NT2/D1 (cell line): Measurements from ENCODE around the gene BCAN.

Experiments used
- DNase-seq: peaks from one replicate; pipeline ENCODE4 v3.0.0-alpha.2; 2011; ENCODE audit warnings: low read depth, low spot score
- H3K27me3 ChIP-seq: 2 replicates; pipeline ENCODE4 v1.6.0; 2011; ENCODE audit warnings: mild to moderate bottlenecking; ENCODE audit not compliant: insufficient read length, insufficient read depth
- H3K36me3 ChIP-seq: 2 replicates; pipeline ENCODE4 v1.6.1; 2011; ENCODE audit warnings: mild to moderate bottlenecking, low read length, mixed read lengths; ENCODE audit not compliant: insufficient read depth, insufficient read length
- H3K4me1 ChIP-seq: 2 replicates; pipeline ENCODE4 v1.5.1; 2011; ENCODE audit not compliant: insufficient read depth, insufficient read length
- H3K4me3 ChIP-seq: 2 replicates; pipeline ENCODE4 v1.5.1; 2011; ENCODE audit warnings: low read depth; ENCODE audit not compliant: insufficient read length
- H3K9ac ChIP-seq: 2 replicates; pipeline ENCODE4 v1.6.0; 2011; ENCODE audit warnings: low read depth; ENCODE audit not compliant: insufficient read length
- H3K9me3 ChIP-seq: 2 replicates; pipeline ENCODE4 v1.5.1; 2011; ENCODE audit warnings: mild to moderate bottlenecking, low read length; ENCODE audit not compliant: insufficient read depth
- SUZ12 ChIP-seq: IDR thresholded peaks from 2 replicates; pipeline ENCODE4 v1.6.1; 2011; ENCODE audit not compliant: insufficient read length, insufficient read depth; ENCODE audit errors: extremely low read depth
- YY1 ChIP-seq: IDR thresholded peaks from 2 replicates; pipeline ENCODE4 v1.6.1; 2011; ENCODE audit not compliant: insufficient read length, insufficient read depth
- ZNF274 ChIP-seq: IDR thresholded peaks from 2 replicates; pipeline ENCODE4 v1.6.1; 2011; ENCODE audit warnings: mild to moderate bottlenecking, low read depth, low read length

BCAN gene

DNA sequence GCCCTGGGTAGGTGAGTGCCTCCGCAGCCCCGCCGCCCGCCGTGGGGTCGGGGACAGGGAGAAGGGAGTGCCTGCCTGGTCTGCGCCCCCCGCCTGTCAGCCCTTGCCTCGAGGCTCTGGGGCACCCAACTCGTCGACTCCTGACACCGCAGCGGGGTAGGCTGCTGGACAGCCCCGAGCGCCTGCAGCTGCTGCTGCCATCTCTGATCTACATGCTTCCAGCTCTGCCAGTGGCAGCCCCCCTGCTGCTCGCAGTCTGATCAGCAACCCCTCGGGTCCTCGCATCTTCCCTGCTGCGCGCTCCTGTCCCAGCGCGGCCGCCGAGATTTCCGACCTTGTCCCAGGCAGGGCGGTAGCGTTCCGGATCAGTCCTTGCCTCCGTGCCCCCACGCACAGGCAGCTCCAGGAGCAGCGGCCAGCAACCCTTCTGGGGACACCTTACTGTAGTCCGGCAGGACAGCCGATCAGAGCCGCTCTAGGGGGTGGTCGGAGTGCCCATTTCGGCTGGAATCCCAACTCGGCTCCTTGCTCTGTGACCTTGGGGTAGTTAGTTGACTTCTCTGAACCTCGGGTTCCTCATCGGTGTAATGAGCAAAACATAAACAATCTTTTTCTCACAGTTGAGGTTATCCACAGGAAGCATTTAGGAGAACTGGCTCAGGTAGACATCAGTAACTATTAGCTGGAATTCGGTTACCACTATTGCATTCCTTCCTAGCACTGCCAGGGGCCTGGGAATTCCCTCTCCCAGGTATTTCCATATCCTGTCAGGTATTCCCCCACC is 540 bp downstream of the BCAN start:
- H3K27me3 ChIP-seq = peaks cover 65% of the 10 kb centered on the region
- peak overlapping the region; percentile 48 for H3K4me3 ChIP-seq
- DNase-seq = no peak
- H3K9ac ChIP-seq = peak overlapping the region; percentile 76
- no peaks in the 10 kb centered on the region for H3K9me3 ChIP-seq
- no peaks in the 10 kb centered on the region for H3K36me3 ChIP-seq
- H3K4me1 ChIP-seq = peaks cover 23% of the 10 kb centered on the region
- TF ChIP-seq YY1 (no peak), ZNF274 (no peak), SUZ12 (no peak)

DNA sequence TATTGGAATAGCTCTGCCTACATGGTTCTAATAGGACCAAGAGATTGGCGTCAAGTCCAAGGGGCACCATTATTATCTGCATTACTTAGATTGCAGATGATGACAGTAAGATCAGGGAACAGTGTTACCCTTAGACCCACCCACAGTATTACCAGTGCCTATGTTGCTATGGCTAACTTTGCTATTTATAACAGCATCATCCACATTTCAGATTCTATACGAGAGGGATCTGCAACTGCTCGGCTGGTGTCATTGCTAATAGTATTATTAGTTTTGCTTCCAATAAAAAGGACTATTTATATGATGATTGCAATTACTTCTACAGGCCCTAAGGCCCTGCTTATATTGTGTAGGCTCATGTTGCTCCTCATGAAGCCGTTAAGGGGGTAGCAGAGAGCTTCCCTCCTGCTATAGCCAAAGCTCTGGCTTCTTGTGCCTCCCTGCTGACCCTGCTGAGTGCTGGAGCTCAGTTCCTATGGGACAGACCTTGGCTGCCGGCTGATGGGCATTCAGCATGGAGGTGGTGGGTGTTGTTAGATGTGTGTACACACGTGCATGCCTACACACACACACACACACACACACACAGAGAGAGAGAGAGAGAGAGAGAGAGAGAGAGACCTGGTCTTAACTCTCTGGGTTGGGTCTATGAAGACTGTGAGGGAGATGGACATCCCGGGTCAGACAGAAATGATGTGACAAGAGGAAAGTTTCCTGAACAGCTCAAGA is 1.3 kb downstream of the BCAN start:
- Histone ChIP-seq H3K4me3 (no peak overlapping the region), H3K9ac (no peak overlapping the region), H3K27me3 (peaks cover 59% of the 10 kb centered on the region), H3K4me1 (peaks cover 20% of the 10 kb centered on the region), H3K9me3 (no peaks in the 10 kb centered on the region), H3K36me3 (no peaks in the 10 kb centered on the region)
- no peak for TF ChIP-seq YY1
- no peak for TF ChIP-seq SUZ12
- DNase-seq = no peak

DNA sequence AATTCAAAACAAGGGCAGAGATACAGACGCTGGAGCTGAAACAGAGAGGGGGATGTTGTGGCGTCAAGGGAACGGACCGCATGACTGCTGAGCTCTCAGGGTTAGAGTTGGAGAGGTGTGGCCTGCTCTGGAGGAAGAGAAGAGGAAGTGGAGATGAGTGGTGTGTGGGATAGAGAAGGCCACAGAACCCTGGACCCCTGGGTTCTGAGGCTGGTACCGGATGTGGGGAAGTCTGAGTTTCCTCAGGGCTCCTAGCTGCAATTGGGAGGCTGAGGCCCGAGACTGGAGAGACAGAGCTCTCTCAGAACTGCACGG is 1.8 kb downstream of the BCAN start:
- peaks cover 54% of the 10 kb centered on the region for H3K27me3 ChIP-seq
- H3K9me3 ChIP-seq = no peaks in the 10 kb centered on the region
- H3K4me3 ChIP-seq = no peak overlapping the region
- no peak for TF ChIP-seq ZNF274
- H3K9ac ChIP-seq = no peak overlapping the region
- H3K36me3 ChIP-seq = no peaks in the 10 kb centered on the region
- peaks cover 18% of the 10 kb centered on the region for H3K4me1 ChIP-seq
- DNase-seq = no peak

DNA sequence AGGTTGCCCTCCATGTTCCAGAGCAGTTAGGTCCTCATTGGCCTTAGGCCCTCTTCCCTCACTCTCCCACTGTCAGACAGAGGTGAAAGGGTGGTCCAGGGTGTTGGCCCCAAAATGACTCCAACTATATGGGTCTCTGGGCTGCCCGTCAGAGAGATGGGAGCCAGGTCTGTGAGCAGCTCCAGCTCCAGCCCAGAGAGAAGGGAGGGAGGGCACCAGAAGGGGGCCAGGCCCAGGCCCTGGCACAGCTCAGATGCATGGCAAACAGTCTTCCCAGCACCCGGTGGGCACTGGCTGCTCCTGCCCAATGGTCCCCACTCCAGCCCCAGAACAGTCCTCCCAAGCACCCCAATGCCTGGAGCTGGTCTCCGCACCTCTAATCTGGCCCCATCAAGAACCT is 2.2 kb downstream of the BCAN start:
- H3K36me3 ChIP-seq = no peaks in the 10 kb centered on the region

DNA sequence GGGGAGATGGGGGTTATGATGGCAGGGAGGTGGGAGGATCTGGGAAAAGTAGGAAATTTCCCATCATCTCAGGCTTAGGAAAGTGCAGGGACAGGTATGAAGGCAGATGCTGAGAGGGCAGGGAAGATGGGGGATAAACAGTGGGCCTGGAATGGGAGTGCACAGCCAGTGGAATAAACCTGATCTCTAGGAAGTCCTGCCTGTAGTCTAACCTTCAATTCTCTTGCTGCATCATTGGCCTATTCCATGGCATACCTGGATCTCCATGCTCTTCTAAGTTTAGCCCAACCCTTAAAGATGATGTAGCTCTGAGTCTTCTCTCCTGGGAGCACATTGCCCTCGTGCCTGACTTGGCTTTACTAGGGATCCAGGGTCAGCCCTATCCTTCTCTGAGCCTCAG is 2.7 kb downstream of the BCAN start:
- H3K9ac ChIP-seq = no peak overlapping the region
- H3K36me3 ChIP-seq = no peaks in the 10 kb centered on the region
- H3K27me3 ChIP-seq = peaks cover 51% of the 10 kb centered on the region
- H3K4me1 ChIP-seq = peaks cover 13% of the 10 kb centered on the region
- H3K9me3 ChIP-seq = no peaks in the 10 kb centered on the region
- no peak for TF ChIP-seq ZNF274
- TF ChIP-seq YY1 = no peak
- TF ChIP-seq SUZ12 = no peak
- DNase-seq = no peak
- H3K4me3 ChIP-seq = no peak overlapping the region

More for the DNA sequence above, 2.2 kb downstream of the BCAN start:
- H3K9ac ChIP-seq = no peak overlapping the region
- DNase-seq = no peak
- no peak overlapping the region for H3K4me3 ChIP-seq
- H3K4me1 ChIP-seq = peaks cover 18% of the 10 kb centered on the region
- no peaks in the 10 kb centered on the region for H3K9me3 ChIP-seq
- H3K27me3 ChIP-seq = peaks cover 51% of the 10 kb centered on the region
- TF ChIP-seq YY1 = no peak
- no peak for TF ChIP-seq SUZ12
- no peak for TF ChIP-seq ZNF274

DNA sequence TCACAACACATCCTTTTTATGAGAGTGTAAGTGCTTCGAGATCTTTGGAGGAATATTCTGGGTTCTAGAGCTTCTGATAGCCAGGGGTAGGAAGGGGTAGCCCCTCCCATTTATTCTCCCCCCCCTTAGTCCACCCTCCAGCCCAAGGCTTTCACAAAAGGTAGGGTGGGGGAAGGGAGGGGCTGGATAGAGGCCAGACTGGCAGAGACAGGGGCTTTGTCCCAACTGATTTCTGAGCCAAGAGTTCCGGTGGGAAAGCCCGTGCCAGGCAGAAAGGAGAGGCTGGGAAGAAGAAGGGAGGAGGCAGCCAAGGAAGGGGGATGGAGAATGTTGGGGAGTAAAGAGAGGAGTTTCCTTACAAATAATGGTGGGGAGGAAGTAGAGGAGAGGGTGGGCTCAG is 3.1 kb downstream of the BCAN start:
- no peak for DNase-seq
- Histone ChIP-seq H3K27me3 (peaks cover 51% of the 10 kb centered on the region), H3K4me1 (peaks cover 12% of the 10 kb centered on the region), H3K4me3 (no peak overlapping the region), H3K36me3 (no peaks in the 10 kb centered on the region), H3K9ac (no peak overlapping the region), H3K9me3 (no peaks in the 10 kb centered on the region)
- TF ChIP-seq SUZ12 (no peak), YY1 (no peak), ZNF274 (no peak)

DNA sequence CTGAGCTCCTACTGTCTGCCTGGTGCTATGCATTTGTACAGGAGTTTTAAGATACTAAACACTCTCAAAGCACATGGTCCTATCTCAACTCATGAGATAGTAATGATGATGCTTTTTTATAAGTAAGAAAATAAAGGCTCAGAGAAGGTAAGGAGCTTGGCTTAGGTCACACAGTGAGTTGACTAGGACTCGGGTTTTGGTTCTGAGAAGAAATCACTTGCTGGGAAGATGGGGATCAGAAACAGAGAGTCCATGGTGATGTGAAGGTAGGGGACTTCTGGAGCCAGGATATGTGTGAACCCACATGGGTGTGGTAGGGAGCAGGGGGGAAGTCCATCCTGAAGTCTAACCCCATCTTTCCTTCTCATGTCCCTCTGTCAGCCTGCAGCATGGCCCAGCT is 3.7 kb downstream of the BCAN start:
- Histone ChIP-seq H3K27me3 (peaks cover 51% of the 10 kb centered on the region), H3K9ac (no peak overlapping the region), H3K36me3 (no peaks in the 10 kb centered on the region), H3K4me3 (no peak overlapping the region), H3K4me1 (peaks cover 12% of the 10 kb centered on the region), H3K9me3 (no peaks in the 10 kb centered on the region)
- DNase-seq = no peak
- TF ChIP-seq SUZ12 (no peak), YY1 (no peak), ZNF274 (no peak)

DNA sequence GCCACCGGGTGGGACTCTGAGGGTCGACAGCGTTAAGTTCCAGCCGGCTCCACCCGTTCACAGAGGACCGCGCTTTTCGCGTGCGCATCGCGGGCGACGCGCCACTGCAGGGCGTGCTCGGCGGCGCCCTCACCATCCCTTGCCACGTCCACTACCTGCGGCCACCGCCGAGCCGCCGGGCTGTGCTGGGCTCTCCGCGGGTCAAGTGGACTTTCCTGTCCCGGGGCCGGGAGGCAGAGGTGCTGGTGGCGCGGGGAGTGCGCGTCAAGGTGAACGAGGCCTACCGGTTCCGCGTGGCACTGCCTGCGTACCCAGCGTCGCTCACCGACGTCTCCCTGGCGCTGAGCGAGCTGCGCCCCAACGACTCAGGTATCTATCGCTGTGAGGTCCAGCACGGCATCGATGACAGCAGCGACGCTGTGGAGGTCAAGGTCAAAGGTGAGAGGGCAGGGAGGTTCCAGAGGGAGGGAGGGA is 4.9 kb downstream of the BCAN start:
- H3K9ac ChIP-seq = no peak overlapping the region
- H3K4me1 ChIP-seq = peaks cover 5% of the 10 kb centered on the region
- H3K36me3 ChIP-seq = no peaks in the 10 kb centered on the region
- no peak overlapping the region for H3K4me3 ChIP-seq
- TF ChIP-seq SUZ12 = no peak
- no peak for TF ChIP-seq YY1
- no peak for TF ChIP-seq ZNF274
- no peak for DNase-seq
- peaks cover 44% of the 10 kb centered on the region for H3K27me3 ChIP-seq
- H3K9me3 ChIP-seq = no peaks in the 10 kb centered on the region
